ENCODE measurements around the gene TRIM17.

GRCh38 chr1:228415853-228416216 is 826 bp downstream of the TRIM17 start:
- TF ChIP-seq ZNF274 (IDR thresholded peaks at IDR 0.05; ENCODE audit: borderline replicate concordance, low read depth, low read length): no peak
- TF ChIP-seq BMI1 (IDR thresholded peaks at IDR 0.05; ENCODE audit: low read length): no peak
- TF ChIP-seq HCFC1 (IDR thresholded peaks at IDR 0.05; ENCODE audit: low read depth, low read length): no peak
- TF ChIP-seq RFX5 (IDR thresholded peaks at IDR 0.05; ENCODE audit: low read depth, low read length): no peak

Data from K562 (cell line).